C4-2B (cell line): ENCODE measurements around the gene GJB3.

Experiments
- ZFX ChIP-seq: fragments of 450-650 bp; IDR thresholded peaks from 2 replicates; pipeline ENCODE4 v1.6.1; 2017
- TF ChIP-seq, protein P1 (sequence below): fragments of 450-650 bp; conservative IDR thresholded peaks from 2 replicates; pipeline ENCODE4 v1.5.1; 2017; ENCODE audit warnings: mild to moderate bottlenecking

GRCh38 chr1:34816778-34817177, 35.8 kb downstream of the GJB3 start:
- TF ChIP-seq ZFX, result no peak
- TF ChIP-seq, protein P1, sequence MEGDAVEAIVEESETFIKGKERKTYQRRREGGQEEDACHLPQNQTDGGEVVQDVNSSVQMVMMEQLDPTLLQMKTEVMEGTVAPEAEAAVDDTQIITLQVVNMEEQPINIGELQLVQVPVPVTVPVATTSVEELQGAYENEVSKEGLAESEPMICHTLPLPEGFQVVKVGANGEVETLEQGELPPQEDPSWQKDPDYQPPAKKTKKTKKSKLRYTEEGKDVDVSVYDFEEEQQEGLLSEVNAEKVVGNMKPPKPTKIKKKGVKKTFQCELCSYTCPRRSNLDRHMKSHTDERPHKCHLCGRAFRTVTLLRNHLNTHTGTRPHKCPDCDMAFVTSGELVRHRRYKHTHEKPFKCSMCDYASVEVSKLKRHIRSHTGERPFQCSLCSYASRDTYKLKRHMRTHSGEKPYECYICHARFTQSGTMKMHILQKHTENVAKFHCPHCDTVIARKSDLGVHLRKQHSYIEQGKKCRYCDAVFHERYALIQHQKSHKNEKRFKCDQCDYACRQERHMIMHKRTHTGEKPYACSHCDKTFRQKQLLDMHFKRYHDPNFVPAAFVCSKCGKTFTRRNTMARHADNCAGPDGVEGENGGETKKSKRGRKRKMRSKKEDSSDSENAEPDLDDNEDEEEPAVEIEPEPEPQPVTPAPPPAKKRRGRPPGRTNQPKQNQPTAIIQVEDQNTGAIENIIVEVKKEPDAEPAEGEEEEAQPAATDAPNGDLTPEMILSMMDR, result no peak
